HG03558 (cell line): ENCODE measurements around the gene LRRC27.

ENCODE experiments used
- ATAC-seq: cut with Tn5 transposase; IDR thresholded peaks from one replicate; pipeline ENCODE4 v1.9.1; 2021; ENCODE audit warnings: moderate number of reproducible peaks; ENCODE audit not compliant: unreplicated experiment; ENCODE audit errors: extremely low read depth

Gene LRRC27

GRCh38 chr10:132353456-132354355, 21.7 kb downstream of the LRRC27 start:
- no peak for ATAC-seq

DNA sequence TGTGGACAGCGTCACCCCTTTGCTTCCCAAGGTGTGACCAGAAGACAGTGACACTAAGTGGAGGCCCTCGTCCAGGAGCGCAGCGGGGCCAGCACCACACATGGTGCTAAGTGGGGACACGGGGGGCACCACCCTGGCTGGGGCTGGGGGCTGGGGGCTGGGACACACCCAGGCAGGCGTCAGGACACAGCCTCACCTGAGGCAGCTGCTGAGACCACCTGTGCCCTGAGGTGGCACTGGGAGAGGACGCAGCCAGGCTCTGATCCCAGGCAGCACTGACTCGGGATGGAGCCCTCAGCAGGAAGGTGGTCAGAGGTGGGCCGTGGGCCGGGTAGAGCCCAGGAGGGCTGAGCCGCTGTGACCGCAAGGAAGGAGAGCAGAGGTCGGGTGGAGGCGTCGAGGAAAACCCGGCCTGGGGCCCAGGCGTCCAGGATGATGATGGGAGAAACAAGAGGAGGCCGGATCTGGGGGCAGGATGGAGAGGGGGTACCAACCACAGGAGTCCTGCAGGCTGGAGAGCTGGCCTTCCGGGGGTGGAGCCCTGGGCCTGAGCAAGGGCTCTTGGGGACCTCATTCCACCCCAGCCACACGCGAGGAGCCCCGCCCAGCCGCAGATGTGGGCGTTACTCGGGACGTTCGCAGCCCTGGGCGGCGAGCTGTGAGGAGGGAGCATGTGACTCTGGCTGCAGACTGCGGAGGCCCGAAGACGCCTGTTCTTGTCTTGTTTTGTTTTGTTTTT, 22.5 kb downstream of the LRRC27 start:
- no peak for ATAC-seq

DNA sequence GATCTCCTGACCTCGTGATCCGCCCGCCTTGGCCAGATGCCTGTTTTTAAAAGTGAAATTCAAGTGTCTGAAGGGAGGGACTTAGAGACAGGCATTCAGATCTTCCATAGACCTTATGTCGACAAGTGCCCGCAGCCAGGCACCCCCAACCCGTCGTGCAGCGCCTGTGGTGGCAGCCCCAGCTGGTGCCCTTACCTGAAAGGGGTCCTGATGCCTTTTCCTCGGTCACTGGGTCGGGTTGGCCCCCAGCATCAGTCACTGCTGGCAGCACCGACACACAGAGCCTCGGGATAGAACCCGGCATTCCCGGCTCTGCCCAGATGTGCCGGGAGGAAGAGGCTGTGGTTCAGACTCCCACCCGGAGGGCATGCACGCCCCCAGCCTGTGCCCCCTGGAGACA, 23.3 kb downstream of the LRRC27 start:
- no peak for ATAC-seq

- no peak for ATAC-seq
Measured at GRCh38 chr10:132355754-132356153, 23.8 kb downstream of the LRRC27 start.

DNA sequence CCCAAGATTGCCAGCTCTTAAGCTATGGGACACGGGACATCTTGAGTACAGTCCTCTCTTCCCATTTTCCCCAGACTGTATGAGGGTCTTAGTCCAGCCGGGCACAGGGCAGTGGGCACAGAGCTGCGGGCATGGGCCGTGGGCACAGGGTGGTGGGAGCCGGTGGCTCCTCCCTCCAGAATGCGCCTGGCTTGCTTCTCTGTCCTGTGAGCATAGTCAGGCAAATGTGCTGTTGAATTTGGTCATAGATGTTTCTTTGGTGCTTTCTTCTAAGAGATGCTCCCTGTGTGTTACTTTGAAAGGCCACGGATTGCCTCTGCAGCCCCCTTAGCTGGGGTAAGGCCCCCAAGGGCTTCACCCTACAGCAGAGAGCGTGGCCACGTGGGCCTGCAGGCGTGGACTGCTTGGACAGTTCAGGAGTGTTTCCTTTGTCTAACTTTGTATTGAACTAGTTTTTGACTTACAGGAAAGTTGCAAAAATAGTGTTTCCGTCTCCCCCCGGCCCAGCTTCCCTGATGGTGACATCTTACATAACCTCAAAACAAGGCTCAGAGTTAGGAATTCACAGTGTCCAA, 24.7 kb downstream of the LRRC27 start:
- ATAC-seq: no peak

GRCh38 chr10:132357286-132358058, 25.5 kb downstream of the LRRC27 start:
- no peak for ATAC-seq

DNA sequence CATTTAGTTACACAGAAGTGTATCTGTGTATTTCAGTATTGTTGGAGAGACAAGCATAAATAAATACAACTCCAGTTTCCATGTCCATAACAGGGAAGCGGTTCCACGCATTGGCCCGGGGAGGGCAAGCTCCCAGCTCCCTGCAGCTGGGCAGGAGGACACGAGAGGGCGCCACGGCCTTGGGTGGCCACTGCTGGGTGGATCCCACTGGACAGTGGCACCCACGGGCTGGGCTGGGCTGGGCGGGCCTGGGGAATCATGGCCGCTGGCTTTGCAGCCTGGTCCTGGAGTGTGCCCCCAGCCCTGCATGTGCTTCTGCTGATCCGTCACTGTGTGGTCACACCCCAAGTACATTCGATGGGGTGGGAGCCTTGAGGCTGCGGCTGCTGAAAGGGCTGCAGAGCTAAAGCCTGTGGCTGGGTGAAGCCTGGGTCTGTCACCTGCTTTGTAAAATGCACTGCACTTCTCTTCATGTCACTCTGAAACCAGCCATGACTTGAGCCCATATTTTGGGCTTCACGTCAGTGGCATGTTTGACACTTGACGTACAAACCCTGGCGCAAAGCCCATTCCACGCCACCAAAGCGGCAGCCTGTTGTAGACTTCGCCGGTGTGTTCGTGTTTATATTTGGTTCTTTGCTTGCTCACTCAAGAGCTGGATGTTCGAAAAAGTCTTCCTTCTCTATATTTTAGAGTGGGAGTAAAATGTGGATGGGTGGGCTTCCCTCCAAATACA, 27.5 kb downstream of the LRRC27 start:
- ATAC-seq: no peak

- ATAC-seq: no peak
Measured at GRCh38 chr10:132360766-132361447, 28.9 kb downstream of the LRRC27 start.

- ATAC-seq: no peak
Measured at GRCh38 chr10:132361581-132362101, 29.6 kb downstream of the LRRC27 start.

DNA sequence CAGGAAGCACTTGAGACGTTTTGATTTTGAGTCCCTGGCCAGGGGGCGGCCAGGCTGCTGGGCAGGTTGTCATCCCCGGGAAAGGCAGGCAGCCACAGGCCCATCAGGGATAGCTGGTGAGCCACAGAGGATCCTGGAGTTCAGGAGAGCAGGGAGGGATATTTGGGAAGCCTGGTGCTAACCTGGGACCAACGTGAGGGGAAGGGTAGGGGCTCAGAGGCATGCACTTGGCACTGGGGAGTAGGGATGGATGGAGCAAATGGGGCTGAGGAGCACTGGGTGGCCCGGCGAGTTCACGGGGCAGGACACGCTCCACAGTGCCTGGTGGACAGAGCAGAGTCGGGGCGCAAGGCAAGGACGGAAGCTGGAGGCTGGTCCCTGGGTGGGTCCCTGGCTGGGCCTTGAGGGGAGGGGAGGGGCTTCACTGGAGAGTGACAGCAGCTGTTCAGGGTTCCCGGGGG, 30.2 kb downstream of the LRRC27 start:
- no peak for ATAC-seq

GRCh38 chr10:132363376-132363775, 31.4 kb downstream of the LRRC27 start:
- ATAC-seq: no peak

- ATAC-seq: no peak
Measured at GRCh38 chr10:132363921-132364593, 32.1 kb downstream of the LRRC27 start.

- no peak for ATAC-seq
Measured at GRCh38 chr10:132364594-132364970, 32.6 kb downstream of the LRRC27 start.

- ATAC-seq: no peak
Measured at GRCh38 chr10:132365102-132365501, 33.1 kb downstream of the LRRC27 start.

DNA sequence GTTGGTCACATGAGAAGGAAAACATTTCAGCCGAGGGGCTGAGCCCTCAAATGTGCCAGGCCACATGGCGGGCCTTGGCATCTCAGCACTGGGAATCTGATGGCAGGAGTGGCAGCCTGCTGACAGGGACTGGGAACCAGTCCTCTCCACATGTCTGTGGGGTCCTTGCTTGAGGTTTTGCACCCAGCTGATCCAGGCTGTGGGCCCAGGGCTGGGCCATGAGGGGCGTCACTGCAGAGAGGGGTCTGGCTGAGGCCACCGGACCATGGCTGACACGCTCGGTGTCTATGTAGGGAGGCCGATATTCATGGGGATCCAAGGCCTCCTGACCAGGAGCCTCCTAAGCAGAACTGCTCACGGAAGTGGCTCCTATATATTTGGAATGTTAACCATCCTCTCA, 34.0 kb downstream of the LRRC27 start:
- ATAC-seq: no peak

GRCh38 chr10:132366499-132366898, 34.5 kb downstream of the LRRC27 start:
- no peak for ATAC-seq

GRCh38 chr10:132368391-132368790, 36.4 kb downstream of the LRRC27 start:
- ATAC-seq: no peak

DNA sequence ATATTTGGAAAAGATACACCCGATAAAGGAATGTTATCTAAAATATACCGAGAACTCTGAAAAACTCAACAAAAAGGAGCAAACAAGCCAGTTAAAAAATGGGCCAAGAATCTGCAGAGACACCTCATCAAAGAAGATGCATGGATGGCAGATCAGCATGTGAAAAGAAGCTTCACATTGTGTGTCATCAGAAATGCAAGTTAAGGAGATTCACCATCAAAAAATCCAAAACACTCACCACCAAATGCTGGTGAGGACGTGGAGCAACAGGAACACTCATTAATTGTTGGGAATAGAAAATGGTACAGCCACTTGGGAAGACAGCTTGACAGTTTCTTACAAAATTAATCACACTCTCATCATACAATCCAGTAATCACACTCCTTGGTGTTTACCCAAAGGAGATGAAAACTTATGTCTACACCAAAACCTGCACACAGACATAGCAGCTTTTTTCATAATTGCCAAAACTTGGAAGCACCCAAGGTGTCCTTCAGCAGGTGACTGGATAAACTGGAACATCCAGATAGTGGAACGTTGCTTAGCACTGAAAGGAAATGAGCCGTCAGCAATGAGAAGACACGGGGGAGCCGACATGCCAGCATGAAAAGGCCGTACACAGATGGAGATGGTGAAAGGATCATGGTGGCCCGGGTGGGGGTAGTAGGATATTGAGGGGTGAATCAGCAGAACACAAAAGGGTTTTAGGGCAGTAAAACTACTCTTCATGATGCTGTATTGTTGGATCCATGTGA, 37.1 kb downstream of the LRRC27 start:
- ATAC-seq: no peak
